Measurements from ENCODE around the gene RYR2.

RYR2 gene

GRCh38 chr1:237763751-237764150, 721.8 kb downstream of the RYR2 start:
- no peak for DNase-seq (ENCODE audit: extremely low spot score)
- ChIA-PET POLR2A (no interaction called here), CTCF (no interaction called here)
- TF ChIP-seq CTCF (IDR thresholded peaks at IDR 0.05; ENCODE audit: control extremely low read depth, extremely low read depth, low read depth, missing control alignments): no peak

GRCh38 chr1:237769916-237770315, 727.9 kb downstream of the RYR2 start:
- no peak for DNase-seq (ENCODE audit: extremely low spot score)
- no peak for TF ChIP-seq CTCF (IDR thresholded peaks at IDR 0.05; ENCODE audit: control extremely low read depth, extremely low read depth, low read depth, missing control alignments)
- CTCF ChIA-PET: interaction anchor here (0.9 kb wide), 1 partner anchor 9 kb away, joined by 3 read pairs; no protein-coding TSS in a partner anchor
- POLR2A ChIA-PET: no interaction called here

- ChIA-PET POLR2A (no interaction called here), CTCF (no interaction called here)
- no peak for DNase-seq (ENCODE audit: extremely low spot score)
- no peak for TF ChIP-seq CTCF (IDR thresholded peaks at IDR 0.05; ENCODE audit: control extremely low read depth, extremely low read depth, low read depth, missing control alignments)
These were observed 730.0 kb downstream of the RYR2 start for GRCh38 chr1:237772009-237772408.

DNA sequence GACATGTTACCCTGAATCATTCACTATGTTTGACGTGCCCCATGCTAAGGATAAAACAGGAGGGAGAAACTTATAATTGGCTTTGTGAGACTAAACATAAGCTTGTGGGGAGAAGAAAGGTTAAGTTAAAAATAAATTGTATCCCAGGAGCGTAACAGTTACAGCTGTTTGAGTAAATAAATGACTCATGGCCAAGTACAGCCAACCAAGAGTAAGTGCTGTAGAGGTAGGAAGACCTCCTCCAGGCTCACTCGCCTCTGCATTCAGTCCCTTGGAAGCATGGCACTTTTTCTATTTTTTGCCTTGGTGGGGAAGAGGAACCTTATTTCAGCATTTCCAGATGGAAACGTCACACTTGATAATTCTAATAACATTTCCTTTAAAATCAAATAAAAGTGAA, 732.3 kb downstream of the RYR2 start:
- ChIA-PET CTCF (interaction anchor here (1.2 kb wide), 2 partner anchors 33 to 38 kb away, joined by 3 to 4 read pairs; no protein-coding TSS in a partner anchor), POLR2A (no interaction called here)
- TF ChIP-seq CTCF (IDR thresholded peaks at IDR 0.05; ENCODE audit: control extremely low read depth, extremely low read depth, low read depth, missing control alignments): no peak
- DNase-seq (ENCODE audit: extremely low spot score): no peak

- ChIA-PET CTCF (interaction anchor here (1.2 to 1.7 kb wide), 4 partner anchors 10 to 85 kb away, joined by 3 to 6 read pairs (median 4); no protein-coding TSS in a partner anchor), POLR2A (no interaction called here)
- no peak for DNase-seq (ENCODE audit: extremely low spot score)
- TF ChIP-seq CTCF (IDR thresholded peaks at IDR 0.05; ENCODE audit: control extremely low read depth, extremely low read depth, low read depth, missing control alignments): no peak
These were observed 737.4 kb downstream of the RYR2 start for GRCh38 chr1:237779356-237779755.

GRCh38 chr1:237786066-237786719, 744.2 kb downstream of the RYR2 start:
- POLR2A ChIA-PET: no interaction called here

More at GRCh38 chr1:237786066-237786719, 744.2 kb downstream of the RYR2 start:
- CTCF ChIA-PET: no interaction called here
- no peak for DNase-seq (ENCODE audit: extremely low spot score)
- TF ChIP-seq CTCF (IDR thresholded peaks at IDR 0.05; ENCODE audit: control extremely low read depth, extremely low read depth, low read depth, missing control alignments): no peak

All from GM10248 (cell line).